Kidney epithelial cell (primary cell): Measurements from ENCODE around the gene GTF3C6. TPM values are rescaled to one million over a fixed set of nuclear protein-coding genes. Genes with fewer than 3 reads are reported as not detected.
"Not testable (repeated sequence)": the region's sequence is repeated elsewhere in the genome, so short reads cannot be mapped to it uniquely, and the experiment has no call there.

ENCODE experiments used
- DNase-seq: peaks from one replicate; pipeline ENCODE4 v3.0.0-alpha.2; 2010; ENCODE audit warnings: low read depth
- H3K27me3 ChIP-seq: 2 replicates; pipeline ENCODE4 v1.6.0; 2011; ENCODE audit warnings: low read length; ENCODE audit not compliant: control insufficient read depth, insufficient read depth
- H3K36me3 ChIP-seq: 2 replicates; pipeline ENCODE4 v1.5.1; 2011; ENCODE audit warnings: low read length; ENCODE audit not compliant: control insufficient read depth, insufficient read depth
- H3K4me3 ChIP-seq: 2 replicates; pipeline ENCODE4 v1.5.1; 2011; ENCODE audit warnings: low read depth, mild to moderate bottlenecking, control low read depth, low read length
- total RNA-seq: library from RNA; depleted of rRNA; stranded (reverse); fragments of >200 nt; gene quantifications from 2 replicates; pipeline ENCODE4 v1.2.3, GENCODE V29; 2015
- TF ChIP-seq, protein P1 (sequence below): IDR thresholded peaks from 2 replicates; pipeline ENCODE4 v1.5.1; 2011; ENCODE audit warnings: mild to moderate bottlenecking, moderate library complexity, low read length, control low read depth, inconsistent platforms; ENCODE audit not compliant: insufficient read depth, poor library complexity, severe bottlenecking

The GTF3C6 gene
- total RNA-seq, 1 donor from 2014 or later = 66.3 TPM

DNA sequence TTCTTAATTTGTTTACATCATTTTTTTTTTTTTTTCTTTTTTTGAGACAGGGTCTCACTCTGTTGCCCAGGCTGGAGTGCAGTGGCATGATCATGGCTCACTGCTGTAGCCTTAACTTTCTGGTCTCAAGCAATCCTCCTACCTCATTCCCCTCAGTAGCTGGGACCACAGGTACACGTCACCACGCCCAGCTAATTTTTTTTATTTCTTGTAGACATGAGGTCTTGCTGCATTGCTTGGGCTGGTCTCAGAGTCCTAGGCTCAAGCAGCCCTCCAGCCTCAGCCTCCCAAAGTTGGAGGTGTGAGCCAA is 53.6 kb downstream of the GTF3C6 start:
- TF ChIP-seq, protein P1, sequence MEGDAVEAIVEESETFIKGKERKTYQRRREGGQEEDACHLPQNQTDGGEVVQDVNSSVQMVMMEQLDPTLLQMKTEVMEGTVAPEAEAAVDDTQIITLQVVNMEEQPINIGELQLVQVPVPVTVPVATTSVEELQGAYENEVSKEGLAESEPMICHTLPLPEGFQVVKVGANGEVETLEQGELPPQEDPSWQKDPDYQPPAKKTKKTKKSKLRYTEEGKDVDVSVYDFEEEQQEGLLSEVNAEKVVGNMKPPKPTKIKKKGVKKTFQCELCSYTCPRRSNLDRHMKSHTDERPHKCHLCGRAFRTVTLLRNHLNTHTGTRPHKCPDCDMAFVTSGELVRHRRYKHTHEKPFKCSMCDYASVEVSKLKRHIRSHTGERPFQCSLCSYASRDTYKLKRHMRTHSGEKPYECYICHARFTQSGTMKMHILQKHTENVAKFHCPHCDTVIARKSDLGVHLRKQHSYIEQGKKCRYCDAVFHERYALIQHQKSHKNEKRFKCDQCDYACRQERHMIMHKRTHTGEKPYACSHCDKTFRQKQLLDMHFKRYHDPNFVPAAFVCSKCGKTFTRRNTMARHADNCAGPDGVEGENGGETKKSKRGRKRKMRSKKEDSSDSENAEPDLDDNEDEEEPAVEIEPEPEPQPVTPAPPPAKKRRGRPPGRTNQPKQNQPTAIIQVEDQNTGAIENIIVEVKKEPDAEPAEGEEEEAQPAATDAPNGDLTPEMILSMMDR = no peak
- Histone ChIP-seq H3K36me3 (peaks cover 3% of the 10 kb centered on the region), H3K4me3 (no peak overlapping the region), H3K27me3 (no peaks in the 10 kb centered on the region)
- no peak for DNase-seq

DNA sequence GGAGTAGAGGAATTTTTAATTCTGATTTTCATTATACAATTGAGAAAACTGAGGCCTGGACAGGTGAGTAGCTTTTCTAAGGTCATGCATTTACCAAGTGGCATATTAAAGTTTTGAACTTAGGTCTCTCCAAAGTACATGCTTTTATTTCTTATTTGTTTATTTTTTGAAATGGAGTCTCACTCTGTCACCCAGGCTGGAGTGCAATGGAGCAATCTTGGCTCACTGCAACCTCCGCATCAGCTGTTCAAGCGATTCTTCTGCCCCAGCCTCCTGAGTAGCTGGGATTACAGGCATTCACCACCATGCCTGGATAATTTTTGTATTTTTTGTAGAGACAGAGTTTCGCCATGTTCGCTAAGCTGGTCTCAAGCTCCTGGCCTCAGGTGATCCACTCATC is 54.0 kb downstream of the GTF3C6 start:
- not testable (repeated sequence) for H3K4me3 ChIP-seq, DNase-seq, H3K36me3 ChIP-seq

DNA sequence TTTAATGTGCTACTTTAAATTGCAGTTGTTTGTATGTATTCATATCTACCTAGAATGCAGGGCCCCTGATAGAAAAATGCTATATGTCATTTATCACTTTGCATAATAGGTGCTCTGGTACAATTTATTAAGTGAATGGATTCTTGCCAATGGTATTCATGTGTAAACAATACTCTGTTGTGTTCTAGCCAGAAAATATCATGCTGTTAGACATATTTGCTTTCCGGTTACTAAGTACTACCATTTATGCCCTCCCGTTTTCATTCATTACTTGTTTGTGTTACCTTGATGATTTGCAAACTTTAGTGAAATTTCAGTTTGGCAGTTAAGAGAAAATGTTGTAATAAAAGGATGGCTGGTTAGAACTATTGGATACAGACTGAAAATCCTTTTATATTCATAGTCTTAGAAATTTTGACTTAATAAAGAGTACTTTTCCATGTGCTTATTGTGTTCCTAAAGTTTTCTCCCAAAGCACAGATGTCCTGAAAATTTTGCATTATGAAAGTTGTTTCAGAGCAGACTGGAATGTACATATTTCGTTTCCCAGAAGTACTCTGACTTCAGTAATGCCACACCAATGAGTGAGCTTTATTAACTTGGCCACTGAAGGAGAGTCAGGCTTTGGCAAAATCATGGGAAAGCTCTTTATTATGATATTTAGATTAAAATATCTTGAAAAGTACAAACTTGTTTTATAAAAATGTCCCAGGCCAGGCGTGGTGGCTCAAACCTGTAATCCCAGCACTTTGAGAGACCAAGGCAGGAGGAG is 54.8 kb downstream of the GTF3C6 start:
- TF ChIP-seq, protein P1 = no peak
- no peak overlapping the region for H3K4me3 ChIP-seq
- peaks cover 3% of the 10 kb centered on the region for H3K36me3 ChIP-seq
- H3K27me3 ChIP-seq = no peaks in the 10 kb centered on the region
- no peak for DNase-seq

More for the DNA sequence above, 54.0 kb downstream of the GTF3C6 start:
- H3K27me3 ChIP-seq = not testable (repeated sequence)

DNA sequence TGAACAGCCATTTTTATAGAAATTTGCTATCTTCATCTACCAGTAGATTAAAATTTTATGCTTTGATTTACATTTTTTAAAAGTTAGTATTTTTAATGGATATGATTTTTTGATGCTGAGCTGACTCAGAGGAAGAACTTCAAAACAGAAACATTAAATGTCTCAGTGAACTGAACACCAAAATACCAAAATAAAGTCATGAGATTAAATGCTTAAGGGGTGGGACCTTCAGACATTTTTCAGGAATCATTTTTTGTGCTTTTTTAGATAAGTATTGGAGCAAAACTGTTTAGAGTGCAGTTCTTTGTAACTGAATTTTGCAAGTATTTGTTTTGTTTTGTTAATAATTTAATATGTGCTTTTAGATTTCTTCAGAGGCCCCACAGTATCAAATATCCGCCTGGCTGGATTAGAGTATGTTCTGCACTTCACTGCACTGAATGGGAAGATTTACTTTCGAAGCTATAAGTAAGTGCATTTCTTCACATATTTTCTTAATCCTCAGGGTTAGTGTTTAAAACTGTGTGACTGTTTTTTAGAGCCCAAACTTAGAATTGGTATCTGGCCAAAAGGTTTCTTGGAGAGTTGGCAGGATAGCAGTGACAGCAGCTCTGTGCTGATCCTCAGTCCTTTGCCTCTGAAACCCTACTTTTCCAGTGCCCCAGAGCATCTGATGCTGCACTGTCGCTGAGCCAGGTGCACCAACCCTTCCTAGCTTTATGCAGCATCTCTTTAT is 57.1 kb downstream of the GTF3C6 start:
- TF ChIP-seq, protein P1 = no peak
- peaks cover 3% of the 10 kb centered on the region for H3K36me3 ChIP-seq
- no peak for DNase-seq
- H3K27me3 ChIP-seq = no peaks in the 10 kb centered on the region
- no peak overlapping the region for H3K4me3 ChIP-seq

DNA sequence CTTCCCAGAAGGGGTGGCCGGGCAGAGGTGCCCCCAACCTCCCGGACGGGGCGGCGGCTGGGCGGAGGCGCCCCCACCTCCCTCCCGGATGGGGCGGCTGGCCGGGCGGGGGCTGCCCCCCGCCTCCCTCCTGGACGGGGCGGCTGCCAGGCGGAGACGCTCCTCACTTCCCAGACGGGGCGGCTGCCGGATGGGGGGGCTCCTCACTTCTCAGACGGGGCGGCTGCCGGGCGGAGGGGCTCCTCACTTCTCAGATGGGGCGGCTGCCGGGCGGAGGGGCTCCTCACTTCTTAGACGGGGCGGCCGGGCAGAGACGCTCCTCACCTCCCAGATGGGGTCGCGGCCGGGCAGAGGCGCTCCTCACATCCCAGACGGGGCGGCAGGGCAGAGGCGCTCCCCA is 58.7 kb downstream of the GTF3C6 start:
- not testable (repeated sequence) for DNase-seq, H3K4me3 ChIP-seq, H3K27me3 ChIP-seq, H3K36me3 ChIP-seq

Other genes with a start within 250 kb of the GTF3C6 start
- 15.1 and 17.6 TPM in 2 replicates for gene CDK19, start 143.2 kb upstream of the GTF3C6 start, total RNA-seq
- 90.1 and 93.6 TPM in 2 replicates for gene AMD1, start 83.9 kb upstream of the GTF3C6 start, total RNA-seq
- 31.8 and 37.4 TPM in 2 replicates for gene RPF2, start 23.3 kb downstream of the GTF3C6 start, total RNA-seq
- gene SLC16A10, start 128.8 kb downstream of the GTF3C6 start, total RNA-seq = 1.0 and 1.4 TPM in 2 replicates